Measurements from ENCODE around the gene TMEM184C. TPM values are rescaled to one million over a fixed set of nuclear protein-coding genes. Genes with fewer than 3 reads are reported as not detected.

TMEM184C gene
- total RNA-seq, 2 donors from 2014 or later, result 24.6 to 28.0 TPM

DNA sequence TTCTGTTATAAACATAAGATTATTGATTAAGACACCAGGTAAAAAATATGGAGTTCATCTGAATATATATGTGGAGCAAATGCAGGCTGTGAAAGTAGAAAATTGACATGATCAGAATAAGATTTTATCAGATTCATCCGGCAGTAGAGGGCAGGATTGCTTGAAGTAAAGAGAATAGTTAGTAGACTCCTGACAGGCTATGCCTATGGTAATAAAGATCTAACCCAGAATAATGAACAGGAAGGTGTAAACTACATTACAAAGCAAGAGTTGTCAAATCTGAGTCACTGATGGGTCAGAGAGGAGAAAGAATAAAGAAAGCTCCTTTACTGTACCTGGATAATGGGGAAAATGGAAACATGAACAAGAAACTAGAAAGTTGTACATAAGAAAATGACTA is 20.8 kb upstream of the TMEM184C start:
- DNase-seq, result no peak
- ATAC-seq, result no peak
- intact Hi-C loops (cut with DNase I), result loop anchor here in 1 of 2 donors (10.0 kb wide), 1 partner anchor 482 kb away; no protein-coding TSS in a partner anchor

- intact Hi-C loops (cut with DNase I), result loop anchor here in 1 of 2 donors (10.0 kb wide), 1 partner anchor 482 kb away; no protein-coding TSS in a partner anchor
- ATAC-seq (peak in 1 of 2 donors; percentile 64), DNase-seq (no peak)
Observed at GRCh38 chr4:147596981-147597380, 20.2 kb upstream of the TMEM184C start.

- DNase-seq, result no peak
- intact Hi-C loops (cut with DNase I), result loop anchor here in 1 of 2 donors (10.0 kb wide), 1 partner anchor 483 kb away; no protein-coding TSS in a partner anchor
- ATAC-seq, result no peak
Observed at GRCh38 chr4:147597561-147597960, 19.6 kb upstream of the TMEM184C start.

DNA sequence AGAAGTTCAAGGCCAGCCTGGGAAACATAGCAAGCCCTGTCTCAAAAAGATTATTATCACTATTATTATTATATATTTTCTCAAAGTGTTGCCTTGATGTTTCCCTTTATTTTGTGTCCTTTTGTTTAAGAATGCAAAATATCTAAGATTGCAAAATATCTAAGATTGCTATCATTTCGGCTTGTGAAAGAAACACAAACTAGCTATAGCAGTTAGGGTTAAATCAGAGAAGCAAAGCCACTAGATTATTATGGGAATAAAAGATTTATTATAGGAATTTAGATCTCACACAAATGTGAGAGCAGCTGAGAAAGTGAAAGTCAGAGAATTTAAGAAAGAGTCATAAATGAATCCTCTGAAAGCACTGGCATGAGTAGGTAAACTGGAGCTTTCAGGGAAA is 18.0 kb upstream of the TMEM184C start:
- intact Hi-C loops (cut with DNase I), result loop anchor here in 1 of 2 donors (10.0 kb wide), 1 partner anchor 484 kb away; no protein-coding TSS in a partner anchor
- DNase-seq, result no peak
- no peak for ATAC-seq

GRCh38 chr4:147599769-147600168 is 17.4 kb upstream of the TMEM184C start:
- DNase-seq (no peak), ATAC-seq (no peak)
- intact Hi-C loops (cut with DNase I), result loop anchor here in 1 of 2 donors (10.0 kb wide), 1 partner anchor 485 kb away; no protein-coding TSS in a partner anchor

DNA sequence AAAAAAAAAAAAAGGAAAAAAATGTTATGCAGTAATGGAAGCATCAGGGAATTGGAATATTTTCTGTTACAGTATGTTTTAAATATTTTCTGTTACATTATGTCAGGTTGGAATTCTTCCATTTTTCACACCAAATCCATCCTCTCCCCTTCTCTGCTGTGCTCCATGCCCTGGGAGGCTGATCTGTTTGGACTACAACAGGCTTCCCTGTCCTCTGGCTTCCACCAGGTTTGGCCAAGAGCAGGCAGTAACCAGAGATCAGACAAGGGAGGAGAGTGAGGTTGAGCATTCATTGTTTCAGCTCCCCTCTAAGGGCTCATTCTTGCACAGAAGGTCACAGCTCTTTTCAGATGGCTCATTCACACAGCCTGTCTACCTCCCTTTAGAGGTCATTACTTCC is 11.7 kb upstream of the TMEM184C start:
- ATAC-seq (no peak), DNase-seq (no peak)
- intact Hi-C loops (cut with DNase I), result no loop called here

- no peak for ATAC-seq
- DNase-seq, result no peak
- intact Hi-C loops (cut with DNase I), result no loop called here
Observed at GRCh38 chr4:147607471-147607870, 9.7 kb upstream of the TMEM184C start.

- no peak for ATAC-seq
- intact Hi-C loops (cut with DNase I), result no loop called here
- DNase-seq, result no peak
Observed at GRCh38 chr4:147610686-147611085, 6.5 kb upstream of the TMEM184C start.

DNA sequence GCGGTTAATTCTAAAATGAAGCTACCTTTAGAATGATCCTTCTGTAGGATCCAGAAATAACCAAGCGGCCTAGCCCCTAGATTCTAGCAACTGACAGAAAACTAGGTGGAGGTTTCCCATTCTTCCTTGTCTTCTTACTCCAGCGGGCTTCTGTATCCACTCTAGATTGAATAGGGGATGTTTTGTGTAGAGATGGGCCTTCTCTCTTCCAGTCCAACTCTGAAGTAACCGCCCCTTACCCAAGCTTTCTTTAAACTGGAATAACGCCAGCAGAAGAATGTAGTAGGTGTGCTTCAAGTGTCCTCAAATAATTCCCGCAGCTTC is 386 bp upstream of the TMEM184C start:
- ATAC-seq, result peak in 1 of 2 donors; percentile 2
- intact Hi-C loops (cut with DNase I), result no loop called here
- DNase-seq, result no peak

DNA sequence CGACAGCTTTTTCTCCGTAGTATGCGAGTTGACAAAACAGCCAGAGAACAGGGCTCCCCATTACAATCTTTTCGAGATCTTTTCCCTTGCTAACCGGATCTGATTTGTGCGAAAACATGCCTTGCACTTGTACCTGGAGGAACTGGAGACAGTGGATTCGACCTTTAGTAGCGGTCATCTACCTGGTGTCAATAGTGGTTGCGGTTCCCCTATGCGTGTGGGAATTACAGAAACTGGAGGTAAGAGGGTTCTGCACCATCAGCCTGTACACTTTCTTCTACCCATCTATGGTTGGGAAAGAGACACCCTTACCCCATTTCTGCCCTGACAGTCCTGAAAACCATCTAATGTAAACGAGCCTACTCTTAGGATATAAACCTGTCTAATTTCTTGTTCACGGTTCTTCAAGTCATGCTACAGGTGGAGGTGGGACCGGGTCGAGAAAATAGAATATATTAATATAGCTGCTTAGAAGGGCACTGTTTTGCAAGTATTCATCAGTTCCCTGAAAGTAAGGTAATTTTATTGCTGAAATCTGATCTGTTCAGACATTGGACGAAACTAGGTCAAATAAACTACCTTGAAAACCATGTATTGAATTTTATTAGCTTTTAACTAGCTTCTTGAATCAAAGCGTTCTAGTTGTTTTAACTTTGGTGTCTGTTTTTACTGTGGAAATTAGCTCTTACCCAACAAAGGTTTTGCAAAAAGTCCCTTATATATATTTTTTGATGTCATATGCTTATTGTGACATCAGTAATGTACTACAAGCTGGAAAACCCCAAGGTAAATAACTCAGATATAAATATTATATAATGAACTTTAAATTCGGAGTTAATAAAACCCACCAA is 869 bp downstream of the TMEM184C start:
- ATAC-seq, result peak in 1 of 2 donors; percentile 3
- no peak for DNase-seq
- intact Hi-C loops (cut with DNase I), result no loop called here

DNA sequence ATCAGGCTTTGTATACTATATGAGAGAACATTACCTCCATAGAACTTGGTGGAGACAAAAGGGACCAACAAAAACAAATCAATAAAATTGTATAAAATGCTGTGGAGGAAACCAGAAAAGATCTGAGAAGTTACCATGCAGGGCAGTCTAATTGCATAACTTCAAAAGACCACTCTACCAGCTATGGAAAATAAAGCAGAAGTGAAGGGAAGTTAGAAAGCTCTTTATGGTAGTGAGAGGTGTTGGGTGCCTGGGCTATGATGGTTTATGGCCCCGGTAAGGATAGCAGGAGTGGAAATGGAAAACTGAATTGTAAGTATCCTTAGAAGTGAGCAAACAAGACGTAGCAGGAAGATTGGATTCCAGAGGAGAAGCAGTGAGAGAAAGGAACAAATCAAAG is 3.1 kb downstream of the TMEM184C start:
- DNase-seq, result no peak
- intact Hi-C loops (cut with DNase I), result no loop called here
- ATAC-seq, result no peak

DNA sequence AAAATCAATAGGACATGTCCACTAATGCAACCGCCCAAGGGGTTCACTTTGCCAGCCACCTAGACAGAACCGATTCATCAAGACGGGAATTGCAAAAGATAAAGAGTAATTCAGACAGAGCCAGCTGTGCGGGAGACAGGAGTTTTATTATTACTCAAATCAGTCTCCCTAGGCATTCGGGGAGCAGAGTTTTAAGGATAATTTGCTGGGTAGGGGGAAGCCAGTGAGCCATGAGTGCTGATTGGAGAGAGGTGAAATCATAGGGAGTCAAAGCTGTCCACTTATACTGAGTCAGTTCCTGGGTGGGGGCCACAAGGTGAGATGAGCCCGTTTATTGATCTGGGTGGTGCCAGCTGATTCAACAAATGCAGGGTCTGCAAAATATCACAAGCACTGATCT is 8.5 kb downstream of the TMEM184C start:
- intact Hi-C loops (cut with DNase I), result no loop called here
- ATAC-seq, result no peak
- DNase-seq, result no peak

- DNase-seq, result no peak
- intact Hi-C loops (cut with DNase I), result no loop called here
- ATAC-seq, result no peak
Observed at GRCh38 chr4:147626903-147627302, 9.7 kb downstream of the TMEM184C start.

- DNase-seq (no peak), ATAC-seq (no peak)
- intact Hi-C loops (cut with DNase I), result no loop called here
Observed at GRCh38 chr4:147628415-147628814, 11.2 kb downstream of the TMEM184C start.

- DNase-seq, result no peak
- intact Hi-C loops (cut with DNase I), result no loop called here
- ATAC-seq, result no peak
Observed at GRCh38 chr4:147629783-147630730, 12.9 kb downstream of the TMEM184C start.

- no peak for ATAC-seq
- intact Hi-C loops (cut with DNase I), result no loop called here
- no peak for DNase-seq
Observed at GRCh38 chr4:147633113-147633512, 15.9 kb downstream of the TMEM184C start.

- DNase-seq (no peak), ATAC-seq (no peak)
- intact Hi-C loops (cut with DNase I), result no loop called here
Observed at GRCh38 chr4:147633643-147634042, 16.4 kb downstream of the TMEM184C start.

DNA sequence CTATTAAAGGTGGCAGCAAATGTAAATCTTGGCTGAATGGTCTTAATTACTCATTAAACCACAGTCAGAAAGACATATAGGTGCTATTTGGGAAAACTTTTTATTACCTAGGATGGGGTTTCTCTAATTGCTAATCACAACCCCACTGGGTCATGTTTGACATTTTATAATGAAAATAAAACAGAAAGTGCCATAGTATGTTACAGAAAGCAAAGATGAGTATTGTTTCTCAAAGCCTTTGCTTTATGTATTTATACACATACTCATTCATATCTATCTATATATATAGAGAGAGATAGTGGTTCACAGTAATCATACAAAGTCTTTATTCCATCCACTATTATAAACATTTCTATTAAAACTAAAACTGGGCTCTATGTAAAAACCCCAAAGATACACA is 18.2 kb downstream of the TMEM184C start:
- intact Hi-C loops (cut with DNase I), result no loop called here
- DNase-seq, result no peak
- ATAC-seq, result no peak

- DNase-seq, result no peak
- intact Hi-C loops (cut with DNase I), result no loop called here
- ATAC-seq, result no peak
Observed at GRCh38 chr4:147638365-147638764, 21.2 kb downstream of the TMEM184C start.

GRCh38 chr4:147638942-147639341 is 21.7 kb downstream of the TMEM184C start:
- no peak for ATAC-seq
- DNase-seq, result no peak
- intact Hi-C loops (cut with DNase I), result no loop called here
